HG02885 (cell line): ENCODE data around the gene ERCC3.
A peak's percentile ranks its signal among the peaks of the same experiment; 100 is the strongest.
"Not testable (repeated sequence)": the region's sequence is repeated elsewhere in the genome, so short reads cannot be mapped to it uniquely, and the experiment has no call there.

Experiments
- ATAC-seq: cut with Tn5 transposase; IDR thresholded peaks from one replicate; pipeline ENCODE4 v1.9.1; 2021; ENCODE audit warnings: mild to moderate bottlenecking; ENCODE audit not compliant: unreplicated experiment, poor library complexity

Gene ERCC3

DNA sequence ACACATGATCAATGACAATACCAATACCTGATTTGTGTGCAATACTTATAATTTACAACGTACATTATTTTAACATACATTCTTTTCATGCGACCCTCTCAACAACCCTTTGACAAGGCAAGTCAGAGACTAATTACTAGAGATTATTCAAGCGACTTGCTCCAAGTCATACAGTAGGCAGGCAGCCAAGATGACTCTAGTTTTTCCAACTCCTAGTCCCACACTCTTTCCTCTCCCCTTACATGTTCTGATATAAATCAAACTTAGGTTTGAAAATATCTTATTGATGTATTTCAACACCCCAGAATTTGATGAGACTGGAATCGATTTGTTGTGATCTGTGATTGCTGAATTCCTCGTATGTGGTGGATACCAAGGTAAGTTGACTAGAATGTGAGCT is 65.8 kb downstream of the ERCC3 start:
- no peak for ATAC-seq

DNA sequence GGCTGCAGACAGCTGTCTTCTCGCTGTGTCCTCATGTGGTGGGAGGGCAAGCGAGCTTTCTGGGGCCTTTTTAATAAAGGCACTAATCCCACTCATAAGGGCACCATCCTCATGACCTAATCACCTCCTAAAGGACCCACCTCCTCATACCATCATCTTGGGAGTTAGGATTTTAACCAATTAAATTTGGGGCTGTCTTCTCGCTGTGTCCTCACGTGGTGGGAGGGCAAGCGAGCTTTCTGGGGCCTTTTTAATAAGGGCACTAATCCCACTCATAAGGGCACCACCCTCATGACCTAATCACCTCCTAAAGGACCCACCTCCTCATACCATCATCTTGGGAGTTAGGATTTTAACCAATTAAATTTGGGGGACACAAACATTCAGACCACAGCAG is 66.7 kb downstream of the ERCC3 start:
- ATAC-seq: not testable (repeated sequence)

DNA sequence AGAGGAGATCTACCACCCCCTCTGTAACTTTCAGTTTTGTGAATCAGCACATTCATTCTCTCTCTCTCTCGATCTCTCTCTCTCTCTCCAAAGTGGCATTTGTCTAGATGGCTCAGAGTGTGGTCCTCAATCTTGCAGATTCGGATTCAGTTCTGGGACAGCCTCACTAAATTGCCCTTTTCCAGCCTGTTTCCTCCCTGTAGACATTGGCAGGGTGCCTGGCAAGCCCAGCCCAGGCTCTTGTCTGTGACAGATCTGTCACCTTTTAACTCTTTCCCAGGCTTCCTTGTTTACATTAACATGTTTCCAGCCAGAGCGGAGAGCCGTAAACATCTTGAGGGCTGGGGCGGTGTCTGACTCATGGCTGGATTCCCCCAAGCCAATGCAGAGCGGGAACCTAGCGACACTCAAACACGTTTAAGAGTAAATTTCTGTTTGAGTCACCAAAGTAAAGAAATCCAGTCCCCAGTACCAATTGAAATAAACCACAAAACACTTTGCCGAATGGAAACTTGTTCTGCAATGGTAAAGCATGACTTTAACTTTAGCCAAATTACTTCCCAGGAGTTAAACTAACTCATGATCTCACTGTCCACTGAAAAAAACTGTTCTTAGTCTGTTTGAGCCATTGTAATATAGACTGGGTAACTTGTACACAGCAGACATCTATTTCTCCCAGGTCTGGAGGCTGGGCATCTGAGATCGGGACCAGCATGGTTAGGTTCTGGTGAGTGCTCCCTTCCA is 67.3 kb downstream of the ERCC3 start:
- ATAC-seq: peak; percentile 91

DNA sequence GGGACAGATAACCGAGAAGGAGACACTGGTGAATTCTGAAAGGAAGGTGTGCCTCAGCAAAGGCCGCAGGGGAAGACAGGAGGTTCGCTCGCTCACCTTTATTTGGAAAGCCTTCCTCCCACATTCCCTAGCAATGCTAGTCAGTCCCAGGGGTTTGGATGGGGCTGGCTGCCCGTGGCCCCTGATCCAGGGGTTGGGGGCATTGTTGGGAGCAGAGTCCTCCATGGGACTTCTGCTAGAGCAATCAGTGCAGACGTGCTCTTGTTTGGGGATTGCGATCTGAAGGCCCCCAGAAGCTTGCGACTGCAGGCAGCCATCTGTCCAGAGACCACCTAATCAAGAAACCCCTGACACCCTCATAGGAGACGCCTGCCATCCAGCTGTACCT is 67.8 kb downstream of the ERCC3 start:
- no peak for ATAC-seq

DNA sequence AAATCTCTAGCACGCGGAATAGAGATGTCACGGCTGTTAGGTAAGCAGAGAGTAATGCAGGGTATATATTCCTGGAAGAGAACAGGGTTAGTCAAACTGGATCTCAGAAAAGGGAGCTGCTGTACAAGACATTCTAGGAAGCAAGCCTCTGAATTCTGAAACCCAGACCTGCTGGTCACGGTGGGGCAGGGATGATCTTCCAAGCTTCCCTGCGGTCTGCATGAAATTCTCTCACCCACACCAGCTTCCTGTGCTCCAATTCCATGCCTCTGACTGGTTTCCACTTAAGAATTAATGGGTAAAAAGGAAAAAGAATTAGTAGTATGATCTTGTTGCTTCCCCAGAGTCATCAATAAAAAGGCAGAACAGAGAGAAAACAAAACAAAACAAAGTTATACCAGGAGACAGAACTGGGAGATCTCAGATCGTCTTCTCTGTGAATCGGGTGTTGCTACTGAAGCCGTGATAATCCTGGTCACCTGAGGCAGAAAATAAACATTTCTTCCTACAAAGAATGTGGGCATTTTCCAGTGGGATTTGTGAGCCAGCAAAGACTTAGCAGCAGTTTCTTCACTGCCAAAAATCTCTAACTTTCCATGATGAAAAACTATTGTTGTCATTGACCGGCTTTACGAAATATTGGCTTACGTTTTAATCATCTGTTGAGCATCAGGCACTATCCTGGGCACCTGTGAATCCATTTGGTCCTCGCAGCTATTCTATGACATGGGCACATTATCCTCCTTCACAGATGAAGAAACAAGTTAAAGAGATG is 68.6 kb downstream of the ERCC3 start:
- no peak for ATAC-seq

DNA sequence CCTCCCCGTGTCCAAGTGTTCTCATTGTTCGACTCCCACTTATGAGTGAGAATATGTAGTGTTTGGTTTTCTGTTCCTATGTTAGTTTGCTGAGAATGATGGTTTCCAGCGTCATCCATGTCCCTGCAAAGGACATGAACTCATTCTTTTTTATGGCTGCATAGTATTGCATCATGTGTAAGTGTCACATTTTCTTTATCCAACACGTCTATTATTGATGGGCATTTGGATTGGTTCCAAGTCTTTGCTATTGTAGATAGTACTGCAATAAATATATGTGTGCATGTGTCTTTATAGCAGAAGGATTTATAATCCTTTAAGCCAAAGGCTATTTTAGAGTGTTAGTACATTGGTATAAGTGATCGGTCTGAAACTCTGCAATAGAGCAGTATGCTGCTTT is 69.8 kb downstream of the ERCC3 start:
- ATAC-seq: not testable (repeated sequence)

DNA sequence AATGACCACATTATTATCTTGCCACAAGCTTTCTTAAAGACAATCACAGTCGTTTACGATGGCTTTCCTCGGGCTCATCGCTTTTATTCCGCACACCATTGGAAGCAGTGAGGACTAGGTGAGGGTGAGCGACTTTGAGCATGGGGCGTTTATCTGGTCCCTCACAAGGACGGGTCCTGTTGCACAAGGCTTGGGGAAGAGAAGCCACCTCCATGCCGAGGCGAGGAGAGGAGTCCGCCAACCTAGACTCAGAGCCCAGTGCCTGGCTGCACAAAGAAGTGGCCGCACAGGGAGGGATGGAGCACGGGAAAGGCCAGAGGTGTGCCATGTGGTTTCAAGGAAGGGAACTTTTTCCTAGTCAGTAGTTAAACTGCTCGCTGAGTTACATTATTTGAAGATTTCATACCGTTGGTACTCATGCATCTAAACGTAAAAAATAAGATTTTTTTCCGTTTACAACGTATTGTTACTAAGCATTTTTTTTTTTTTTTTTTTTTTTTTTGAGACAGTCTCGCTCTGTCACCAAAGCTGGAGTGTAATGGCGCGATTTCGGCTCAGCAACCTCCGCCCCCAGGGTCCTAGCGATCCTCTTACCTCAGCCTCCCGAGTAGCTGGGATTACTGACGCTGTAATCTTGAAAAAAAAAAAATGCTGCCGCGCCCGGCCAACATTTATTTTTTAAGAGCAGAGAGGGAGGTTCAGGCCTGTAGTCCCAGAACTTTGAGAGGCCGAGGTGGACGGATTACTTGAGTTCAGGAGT is 73.0 kb downstream of the ERCC3 start:
- ATAC-seq: no peak

DNA sequence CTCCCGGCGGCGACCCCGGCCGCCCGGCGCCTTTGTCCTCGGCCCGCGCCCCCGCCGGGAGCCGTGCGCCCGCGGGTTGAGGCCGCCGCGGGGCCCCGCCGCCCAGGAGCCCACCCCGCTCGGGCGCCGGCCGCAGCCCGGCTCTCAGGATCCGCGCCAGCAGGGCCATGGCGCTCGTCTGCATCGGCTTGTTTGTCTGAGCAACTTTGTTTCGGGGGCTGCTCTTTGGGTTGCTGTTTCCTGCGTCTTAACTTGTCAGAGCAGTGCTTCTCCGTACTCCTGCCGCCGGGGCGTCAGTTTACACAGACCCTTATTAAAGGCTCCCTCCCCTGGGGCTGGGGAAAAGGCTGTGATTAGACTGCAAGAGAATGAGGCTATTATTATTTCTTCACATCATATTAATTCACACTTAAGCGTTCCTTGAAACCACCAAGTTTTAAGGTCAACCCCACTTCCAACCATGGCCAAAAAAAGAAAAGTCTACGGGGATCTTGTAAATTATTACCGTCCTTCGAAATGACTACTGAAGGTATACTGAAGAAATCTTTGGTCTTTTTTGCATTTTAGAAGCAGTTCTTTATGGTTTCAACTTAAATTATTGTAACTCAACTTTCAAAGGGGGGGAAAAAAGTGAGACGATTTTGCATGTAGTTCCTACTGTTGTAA is 73.7 kb downstream of the ERCC3 start, which contains the start of gene CYP27C1:
Gene CYP27C1 (minus strand): TSS at position 198 of the 666 bp plus-strand sequence. CDS start 29 bp downstream, at position 169.
- no peak for ATAC-seq

GRCh38 chr2:127219171-127220070 is 74.5 kb downstream of the ERCC3 start:
- no peak for ATAC-seq

DNA sequence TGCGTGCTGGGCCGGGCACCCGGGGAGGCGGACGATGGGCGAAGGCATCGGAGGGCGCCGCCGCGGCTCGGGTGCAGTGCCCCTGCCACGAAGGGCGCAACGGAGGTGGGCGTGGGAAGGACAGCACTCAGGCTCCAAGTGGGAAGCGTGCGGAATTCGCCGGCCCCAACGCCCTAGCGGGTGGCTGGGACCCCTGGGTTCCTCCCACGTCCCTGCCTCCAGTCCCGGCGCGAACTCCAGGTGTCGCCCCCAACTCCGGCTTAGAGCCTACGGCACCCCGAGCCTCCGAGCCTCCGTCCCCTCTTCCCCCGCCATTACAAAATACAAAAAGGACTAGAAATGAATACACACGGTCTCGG is 75.2 kb downstream of the ERCC3 start:
- no peak for ATAC-seq

DNA sequence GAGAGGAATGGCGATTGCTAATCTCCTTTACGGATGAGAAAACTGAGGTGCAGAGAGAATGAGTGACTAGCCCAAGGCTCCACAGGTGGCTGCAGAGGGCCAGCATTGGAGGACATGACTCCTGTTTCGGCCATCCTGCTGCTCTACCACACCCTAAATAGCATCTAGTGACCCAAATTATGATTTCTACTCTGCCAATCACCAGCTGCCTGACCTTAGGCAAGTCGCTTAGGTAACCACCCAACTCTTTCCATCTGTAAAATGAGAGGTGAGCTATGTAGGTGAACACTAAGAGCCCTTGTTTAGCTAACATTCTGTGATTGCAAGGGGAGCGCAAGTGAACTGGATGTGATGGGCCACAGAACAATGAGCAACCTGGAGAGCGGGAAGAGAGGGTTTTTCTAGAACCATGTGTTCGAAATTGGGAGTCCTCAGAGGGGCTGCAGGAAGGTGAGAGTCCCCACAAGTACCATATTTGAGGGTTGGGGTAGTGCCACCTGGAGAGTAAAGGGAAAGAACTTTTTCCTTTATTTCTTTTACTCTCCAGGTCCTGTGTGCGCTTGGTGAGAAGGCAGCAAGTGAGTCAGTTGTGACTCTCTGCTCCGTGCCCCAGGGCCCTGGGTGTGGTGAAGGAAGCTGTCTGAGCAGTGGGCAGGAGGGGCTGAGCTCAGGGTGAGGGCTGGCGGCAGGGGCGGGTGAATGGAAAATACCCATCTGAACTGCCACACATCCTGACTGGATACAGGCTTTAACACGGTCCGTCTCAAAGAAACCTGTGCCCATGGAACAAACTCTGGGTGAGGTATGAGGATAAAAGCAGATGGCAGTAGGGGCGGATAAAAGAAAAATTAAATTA is 76.2 kb downstream of the ERCC3 start:
- ATAC-seq: no peak

- no peak for ATAC-seq
These were observed 77.4 kb downstream of the ERCC3 start for GRCh38 chr2:127216593-127216992.

- ATAC-seq: no peak
These were observed 77.8 kb downstream of the ERCC3 start for GRCh38 chr2:127216095-127216494.

DNA sequence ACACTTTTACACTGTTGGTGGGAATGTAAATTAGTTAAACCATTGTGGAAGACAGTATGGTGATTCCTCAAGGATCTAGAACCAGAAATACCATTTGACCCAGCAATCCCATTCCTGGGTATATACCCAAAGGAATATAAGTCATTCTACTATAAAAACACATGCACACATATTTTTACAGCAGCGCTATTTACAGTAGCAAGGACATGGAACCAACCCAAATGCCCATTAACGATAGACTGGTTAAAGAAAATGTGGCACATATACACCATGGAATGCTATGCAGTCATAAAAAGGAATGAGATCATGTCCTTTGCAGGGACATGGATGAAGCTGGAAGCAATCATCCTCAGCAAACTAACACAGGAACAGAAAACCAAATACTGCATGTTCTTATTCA is 79.7 kb downstream of the ERCC3 start:
- ATAC-seq: not testable (repeated sequence)

DNA sequence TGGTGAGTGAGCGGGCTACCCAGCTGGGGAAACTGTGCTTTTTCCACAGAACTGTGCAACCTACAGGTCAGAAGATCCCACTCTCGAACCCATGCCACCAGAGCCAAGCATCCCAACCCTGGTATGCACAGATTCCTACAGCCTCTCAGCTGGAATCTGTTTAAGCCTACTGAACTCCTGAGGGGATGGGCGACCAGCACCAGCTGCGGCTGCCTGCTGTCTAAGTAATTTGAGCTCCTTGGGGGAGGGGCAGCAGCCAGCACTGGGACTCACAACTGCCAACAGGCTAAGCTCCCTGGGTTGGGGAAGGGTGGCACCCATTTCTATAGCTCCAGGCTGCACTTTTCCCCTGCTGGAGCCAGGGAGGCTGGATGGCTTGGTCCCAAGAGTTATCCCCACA is 85.6 kb downstream of the ERCC3 start:
- ATAC-seq: no peak
